ENCODE data around the gene NES.

The NES gene

GRCh38 chr1:156703741-156704140 lies 26.5 kb upstream of the NES start:
- peak; percentile 78 for DNase-seq

- no peak for DNase-seq
These were observed 26.1 kb upstream of the NES start for GRCh38 chr1:156703336-156703735.

GRCh38 chr1:156700736-156701531 lies 23.7 kb upstream of the NES start:
- DNase-seq: no peak

- no peak for DNase-seq
These were observed 21.8 kb upstream of the NES start for GRCh38 chr1:156698995-156699394.

GRCh38 chr1:156697481-156697880 lies 20.3 kb upstream of the NES start:
- DNase-seq: no peak

GRCh38 chr1:156696755-156697154 lies 19.5 kb upstream of the NES start:
- DNase-seq: no peak

- DNase-seq: no peak
These were observed 17.4 kb upstream of the NES start for GRCh38 chr1:156694690-156694962.

GRCh38 chr1:156693848-156694689 lies 16.9 kb upstream of the NES start:
- DNase-seq: no peak

GRCh38 chr1:156692925-156693847 lies 16.0 kb upstream of the NES start:
- peak; percentile 46 for DNase-seq

- DNase-seq: no peak
These were observed 15.3 kb upstream of the NES start for GRCh38 chr1:156692441-156692924.

GRCh38 chr1:156691665-156692440 lies 14.6 kb upstream of the NES start:
- DNase-seq: peak; percentile 26

GRCh38 chr1:156691191-156691590 lies 14.0 kb upstream of the NES start:
- DNase-seq: no peak

GRCh38 chr1:156690675-156691036 lies 13.4 kb upstream of the NES start:
- DNase-seq: no peak

GRCh38 chr1:156689953-156690674 lies 12.9 kb upstream of the NES start:
- DNase-seq: no peak

- peak; percentile 85 for DNase-seq
These were observed 12.1 kb upstream of the NES start for GRCh38 chr1:156689035-156689952.

- DNase-seq: no peak
These were observed 7.1 kb upstream of the NES start for GRCh38 chr1:156684227-156684782.

GRCh38 chr1:156682166-156682890 lies 5.1 kb upstream of the NES start:
- no peak for DNase-seq

- no peak for DNase-seq
These were observed 4.2 kb upstream of the NES start for GRCh38 chr1:156681196-156681960.

Data from fibroblast of skin of scalp (primary cell).